KOPT-K1 (cell line): ENCODE data around the gene TTC29.

Experiments used
- H3K27ac ChIP-seq: fragments of 200-600 bp; sonication (generic); 2 replicates; pipeline ENCODE4 v1.5.1; 2016; ENCODE audit warnings: antibody characterized with exemption, mild to moderate bottlenecking, low read depth, low read length; ENCODE audit not compliant: poor library complexity, severe bottlenecking
- H3K36me3 ChIP-seq: fragments of 200-600 bp; sonication (generic); 2 replicates; pipeline ENCODE4 v1.5.1; 2017; ENCODE audit warnings: antibody characterized with exemption, mild to moderate bottlenecking, low read length, moderate library complexity; ENCODE audit not compliant: insufficient read depth
- H3K9me3 ChIP-seq: fragments of 200-600 bp; sonication (generic); 2 replicates; pipeline ENCODE4 v1.5.1; 2017; ENCODE audit warnings: antibody characterized with exemption, low read length, mild to moderate bottlenecking; ENCODE audit not compliant: insufficient read depth, poor library complexity, severe bottlenecking

TTC29 gene

GRCh38 chr4:146930673-146931072 lies 15.0 kb downstream of the TTC29 start:
- Histone ChIP-seq H3K27ac (no peak overlapping the region), H3K9me3 (no peaks in the 10 kb centered on the region), H3K36me3 (no peaks in the 10 kb centered on the region)

GRCh38 chr4:146927695-146928094 lies 18.0 kb downstream of the TTC29 start:
- Histone ChIP-seq H3K27ac (no peak overlapping the region), H3K9me3 (no peaks in the 10 kb centered on the region), H3K36me3 (no peaks in the 10 kb centered on the region)

GRCh38 chr4:146916479-146917076 lies 29.1 kb downstream of the TTC29 start:
- Histone ChIP-seq H3K27ac (no peak overlapping the region), H3K9me3 (no peaks in the 10 kb centered on the region), H3K36me3 (no peaks in the 10 kb centered on the region)

GRCh38 chr4:146915132-146915531 lies 30.5 kb downstream of the TTC29 start:
- H3K27ac ChIP-seq = no peak overlapping the region

GRCh38 chr4:146900295-146900694 lies 45.4 kb downstream of the TTC29 start:
- no peak overlapping the region for H3K27ac ChIP-seq
- no peaks in the 10 kb centered on the region for H3K36me3 ChIP-seq
- H3K9me3 ChIP-seq = no peaks in the 10 kb centered on the region

More at GRCh38 chr4:146915132-146915531, 30.5 kb downstream of the TTC29 start:
- H3K36me3 ChIP-seq = no peaks in the 10 kb centered on the region
- H3K9me3 ChIP-seq = no peaks in the 10 kb centered on the region

- H3K9me3 ChIP-seq = no peaks in the 10 kb centered on the region
- no peaks in the 10 kb centered on the region for H3K36me3 ChIP-seq
- H3K27ac ChIP-seq = no peak overlapping the region
Measured at GRCh38 chr4:146890301-146890700, 55.4 kb downstream of the TTC29 start.

GRCh38 chr4:146883070-146883469 lies 62.6 kb downstream of the TTC29 start:
- H3K9me3 ChIP-seq = no peaks in the 10 kb centered on the region
- no peak overlapping the region for H3K27ac ChIP-seq
- H3K36me3 ChIP-seq = no peaks in the 10 kb centered on the region

GRCh38 chr4:146857298-146857697 lies 88.4 kb downstream of the TTC29 start:
- Histone ChIP-seq H3K27ac (no peak overlapping the region), H3K36me3 (no peaks in the 10 kb centered on the region), H3K9me3 (no peaks in the 10 kb centered on the region)

GRCh38 chr4:146855761-146856160 lies 89.9 kb downstream of the TTC29 start:
- H3K27ac ChIP-seq = no peak overlapping the region
- H3K36me3 ChIP-seq = no peaks in the 10 kb centered on the region
- H3K9me3 ChIP-seq = no peaks in the 10 kb centered on the region

- Histone ChIP-seq H3K36me3 (no peaks in the 10 kb centered on the region), H3K27ac (no peak overlapping the region), H3K9me3 (no peaks in the 10 kb centered on the region)
Measured at GRCh38 chr4:146852360-146852759, 93.3 kb downstream of the TTC29 start.

- Histone ChIP-seq H3K27ac (no peak overlapping the region), H3K9me3 (no peaks in the 10 kb centered on the region), H3K36me3 (no peaks in the 10 kb centered on the region)
Measured at GRCh38 chr4:146847345-146847744, 98.3 kb downstream of the TTC29 start.

GRCh38 chr4:146846882-146847281 lies 98.8 kb downstream of the TTC29 start:
- H3K27ac ChIP-seq = no peak overlapping the region
- no peaks in the 10 kb centered on the region for H3K9me3 ChIP-seq
- no peaks in the 10 kb centered on the region for H3K36me3 ChIP-seq

GRCh38 chr4:146844761-146845160 lies 100.9 kb downstream of the TTC29 start:
- Histone ChIP-seq H3K9me3 (no peaks in the 10 kb centered on the region), H3K27ac (no peak overlapping the region), H3K36me3 (no peaks in the 10 kb centered on the region)

GRCh38 chr4:146842876-146843275 lies 102.8 kb downstream of the TTC29 start:
- no peaks in the 10 kb centered on the region for H3K36me3 ChIP-seq
- H3K9me3 ChIP-seq = no peaks in the 10 kb centered on the region
- no peak overlapping the region for H3K27ac ChIP-seq

- Histone ChIP-seq H3K27ac (no peak overlapping the region), H3K9me3 (no peaks in the 10 kb centered on the region), H3K36me3 (no peaks in the 10 kb centered on the region)
Measured at GRCh38 chr4:146840731-146841130, 104.9 kb downstream of the TTC29 start.

- Histone ChIP-seq H3K36me3 (no peaks in the 10 kb centered on the region), H3K27ac (no peak overlapping the region), H3K9me3 (no peaks in the 10 kb centered on the region)
Measured at GRCh38 chr4:146835096-146835495, 110.6 kb downstream of the TTC29 start.
